Kidney tubule cell (primary cell): ENCODE data around the gene SGPL1.
A peak's percentile ranks its signal among the peaks of the same experiment; 100 is the strongest.

Source experiments
- DNase-seq: peaks from one replicate; pipeline ENCODE4 v3.0.0-alpha.2; 2018; ENCODE audit warnings: low spot score

Gene SGPL1

DNA sequence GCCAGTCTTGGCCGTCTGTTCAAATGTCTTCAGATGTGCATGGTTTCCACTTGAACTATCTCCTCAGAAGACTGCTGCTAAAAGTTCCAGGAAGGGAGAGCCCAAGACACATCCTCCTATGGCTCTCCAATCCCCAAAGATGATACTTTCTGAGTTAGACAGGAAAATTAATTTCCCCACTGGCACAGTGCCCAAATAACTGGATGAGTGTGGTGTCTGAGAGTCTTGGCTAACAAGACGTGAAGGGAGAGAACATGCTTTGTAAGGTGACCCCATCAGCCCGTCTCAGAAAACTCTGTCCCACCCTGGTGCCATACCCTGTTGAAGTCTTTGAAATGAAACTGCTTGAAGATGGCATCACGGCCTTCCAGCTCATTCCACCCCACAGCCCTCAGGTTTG lies 69.7 kb downstream of the SGPL1 start:
- DNase-seq = no peak

DNA sequence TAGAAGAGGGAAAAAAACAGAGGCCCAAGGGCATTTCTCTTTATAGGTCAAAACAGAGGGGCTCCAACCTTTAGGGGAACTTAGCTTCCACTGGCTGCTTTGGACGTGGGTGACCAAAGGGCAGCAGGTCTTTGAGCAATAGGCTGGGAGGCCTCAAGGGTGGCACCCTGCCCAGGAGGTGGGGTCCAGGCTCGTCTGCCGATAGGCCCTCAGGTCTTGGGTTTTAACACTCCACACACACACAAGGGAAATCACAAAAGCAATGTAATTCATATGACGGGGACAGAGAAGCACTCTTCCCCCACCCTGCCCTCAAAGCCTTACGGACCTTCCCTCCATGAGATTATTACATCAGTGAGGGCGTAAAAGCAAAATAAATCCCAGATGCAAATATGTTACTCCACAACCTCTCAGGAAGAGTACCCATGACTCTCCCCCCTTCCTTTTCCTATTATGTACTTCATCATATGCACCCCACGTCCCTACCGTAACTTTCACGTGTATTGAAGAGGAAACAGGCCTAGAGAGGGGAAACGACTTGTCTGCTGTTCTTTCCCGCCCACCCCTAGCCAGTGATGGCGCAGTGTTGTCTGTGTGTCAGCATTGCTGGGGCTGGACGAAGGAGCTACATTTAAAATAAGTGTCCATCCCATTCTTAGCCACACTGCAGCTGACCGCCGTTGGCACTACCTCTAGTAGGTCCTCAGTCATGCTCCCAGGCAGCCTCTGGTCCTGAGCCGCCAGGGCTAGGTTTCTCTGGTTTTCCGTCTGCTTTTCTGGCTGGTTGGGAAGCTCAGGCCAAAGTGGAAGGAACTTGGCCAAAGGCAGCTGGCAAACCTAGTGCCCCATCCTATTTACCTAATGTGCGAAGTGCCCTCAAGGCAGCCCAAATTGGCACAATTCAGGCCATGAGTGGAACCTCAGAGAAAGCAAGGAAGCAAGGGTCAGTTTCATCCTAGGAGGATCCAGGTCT lies 70.5 kb downstream of the SGPL1 start:
- DNase-seq = no peak

GRCh38 chr10:70886921-70887665 lies 71.3 kb downstream of the SGPL1 start:
- no peak for DNase-seq

DNA sequence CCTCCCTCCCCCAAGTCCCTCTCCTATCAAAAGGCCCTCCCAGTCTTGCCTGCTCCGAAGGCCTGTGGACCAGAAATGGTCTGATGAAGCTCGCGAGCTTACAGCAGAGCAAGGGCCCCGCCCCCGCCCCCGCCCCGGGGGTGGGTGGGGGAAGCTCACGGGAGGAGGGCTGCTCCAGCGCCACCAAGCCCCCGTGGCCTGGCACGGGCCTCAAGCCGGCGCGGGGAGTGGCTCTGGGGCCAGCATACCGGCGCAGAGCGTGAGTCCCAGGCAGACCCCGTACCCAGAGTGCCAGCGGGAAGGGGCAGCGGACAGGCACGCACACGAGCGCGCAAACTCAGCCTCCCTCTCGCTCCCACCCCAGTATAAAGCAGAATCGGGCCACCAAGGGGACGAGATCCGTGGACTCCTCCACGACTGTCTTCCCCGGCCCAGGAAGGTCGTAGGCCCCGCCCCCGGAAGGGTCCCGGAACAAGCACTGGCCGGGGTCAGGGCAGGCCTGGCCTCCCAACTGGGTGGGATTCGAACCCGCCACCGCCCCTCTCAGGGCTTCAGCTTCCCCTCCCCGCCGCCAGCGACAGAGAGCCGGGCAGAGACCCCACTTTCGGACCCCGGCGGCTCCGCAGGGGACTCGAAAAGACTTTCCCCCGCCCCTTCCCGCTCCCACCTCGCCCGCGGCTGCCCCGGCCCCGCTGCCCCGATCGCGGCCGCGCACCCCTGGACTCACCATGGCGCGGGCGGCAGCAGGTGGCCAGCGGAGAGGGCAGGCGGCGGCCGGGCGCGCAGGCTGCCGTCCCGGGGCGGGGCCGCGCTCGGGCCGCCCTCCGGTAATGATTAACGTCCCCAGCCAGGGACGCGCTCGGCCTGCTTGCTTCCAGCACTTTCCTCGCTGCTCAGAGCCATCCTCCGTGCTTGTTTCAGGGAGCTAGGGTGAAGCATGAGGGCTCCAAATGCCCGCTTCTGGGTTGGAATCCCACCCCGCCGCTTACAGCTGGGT lies 72.4 kb downstream of the SGPL1 start, which contains the start of gene PCBD1:
TSS of gene PCBD1 (minus strand) at position 762 of the 997 bp plus-strand sequence. CDS start at position 730, 32 bp downstream.
- DNase-seq = peak; percentile 83

- DNase-seq = no peak
Measured at GRCh38 chr10:70889291-70889690, 73.5 kb downstream of the SGPL1 start.

- peak; percentile 39 for DNase-seq
Measured at GRCh38 chr10:70890917-70891431, 75.2 kb downstream of the SGPL1 start.

DNA sequence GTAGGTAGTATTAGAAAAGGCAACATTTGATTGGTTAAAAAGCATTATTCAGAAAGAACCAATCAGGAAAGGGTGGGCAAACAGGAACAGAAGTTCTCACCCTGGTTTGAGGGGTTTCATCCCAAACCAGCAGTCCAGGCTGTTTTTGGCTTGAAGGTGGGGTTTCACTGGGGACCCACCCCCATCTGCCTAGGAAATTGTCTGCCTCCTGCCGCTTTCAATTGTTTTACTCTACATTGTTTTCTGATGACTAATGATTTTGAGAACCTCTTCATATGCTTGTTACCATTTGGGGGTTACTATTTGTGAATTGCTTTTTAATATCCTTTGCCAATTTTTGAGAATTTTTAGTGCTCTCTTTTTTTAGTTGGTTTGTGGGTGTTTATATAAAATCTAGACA lies 75.9 kb downstream of the SGPL1 start:
- no peak for DNase-seq

DNA sequence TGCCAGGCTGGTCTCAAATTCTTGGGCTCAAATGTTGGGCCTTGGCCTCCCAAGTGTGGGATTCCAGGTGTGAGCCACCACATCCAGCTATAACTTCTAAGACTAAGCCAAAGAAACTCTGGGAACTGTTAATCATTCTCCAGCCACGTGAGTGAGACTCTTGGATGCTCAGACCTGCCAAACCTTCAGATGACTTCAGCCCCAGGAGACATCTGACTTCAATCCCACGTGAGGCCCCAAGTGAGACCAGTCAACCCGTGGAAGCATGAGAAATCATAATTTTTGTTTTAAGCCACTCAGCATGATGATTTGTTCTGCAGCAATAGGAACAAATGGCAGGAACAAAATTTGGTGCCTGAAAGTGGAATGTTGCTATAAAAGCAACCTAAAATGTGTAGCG lies 76.9 kb downstream of the SGPL1 start:
- no peak for DNase-seq

- DNase-seq = no peak
Measured at GRCh38 chr10:70893227-70894006, 77.7 kb downstream of the SGPL1 start.

GRCh38 chr10:70894416-70894815 lies 78.7 kb downstream of the SGPL1 start:
- DNase-seq = no peak

DNA sequence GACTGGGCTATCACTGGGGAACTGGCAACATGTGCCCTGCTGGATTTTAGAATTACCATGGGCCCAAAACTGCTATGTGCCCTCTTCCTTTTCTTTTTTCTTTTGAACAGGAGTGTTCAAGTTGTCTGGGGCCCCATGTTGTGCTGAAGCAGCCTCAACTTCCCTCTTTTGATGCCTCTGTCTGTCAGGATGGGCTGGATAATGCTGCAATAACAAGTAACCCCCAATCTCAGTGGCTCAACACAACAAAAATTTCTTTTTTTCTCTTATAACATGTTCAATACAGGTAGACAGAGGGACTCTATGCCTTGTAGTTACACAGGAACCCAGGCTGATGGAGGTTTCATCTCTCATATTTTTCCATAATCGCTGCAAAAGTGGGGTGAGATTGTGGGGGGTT lies 80.8 kb downstream of the SGPL1 start:
- no peak for DNase-seq

GRCh38 chr10:70898687-70899086 lies 82.9 kb downstream of the SGPL1 start:
- no peak for DNase-seq

DNA sequence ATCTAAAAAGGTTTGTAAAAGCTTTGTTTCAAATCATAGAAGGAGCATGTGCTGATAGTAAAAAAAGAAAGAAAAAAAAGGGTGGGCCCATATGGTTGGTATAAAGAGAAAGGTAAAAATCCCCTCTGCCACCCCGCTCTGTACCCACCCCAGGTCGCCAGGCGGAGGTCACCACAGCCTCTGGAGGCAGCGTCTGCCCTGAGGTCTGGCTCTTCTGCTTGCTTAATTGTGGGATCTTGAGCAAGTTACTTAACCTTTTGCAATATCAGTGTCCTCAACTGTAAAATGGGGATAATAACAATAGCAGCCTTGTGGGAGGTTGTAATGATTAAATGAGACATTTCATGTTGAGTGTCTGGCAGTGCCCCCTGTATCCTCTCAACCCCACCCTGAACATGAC lies 83.3 kb downstream of the SGPL1 start:
- DNase-seq = no peak

- DNase-seq = no peak
Measured at GRCh38 chr10:70901276-70901878, 85.6 kb downstream of the SGPL1 start.

- no peak for DNase-seq
Measured at GRCh38 chr10:70902661-70903261, 87.0 kb downstream of the SGPL1 start.

DNA sequence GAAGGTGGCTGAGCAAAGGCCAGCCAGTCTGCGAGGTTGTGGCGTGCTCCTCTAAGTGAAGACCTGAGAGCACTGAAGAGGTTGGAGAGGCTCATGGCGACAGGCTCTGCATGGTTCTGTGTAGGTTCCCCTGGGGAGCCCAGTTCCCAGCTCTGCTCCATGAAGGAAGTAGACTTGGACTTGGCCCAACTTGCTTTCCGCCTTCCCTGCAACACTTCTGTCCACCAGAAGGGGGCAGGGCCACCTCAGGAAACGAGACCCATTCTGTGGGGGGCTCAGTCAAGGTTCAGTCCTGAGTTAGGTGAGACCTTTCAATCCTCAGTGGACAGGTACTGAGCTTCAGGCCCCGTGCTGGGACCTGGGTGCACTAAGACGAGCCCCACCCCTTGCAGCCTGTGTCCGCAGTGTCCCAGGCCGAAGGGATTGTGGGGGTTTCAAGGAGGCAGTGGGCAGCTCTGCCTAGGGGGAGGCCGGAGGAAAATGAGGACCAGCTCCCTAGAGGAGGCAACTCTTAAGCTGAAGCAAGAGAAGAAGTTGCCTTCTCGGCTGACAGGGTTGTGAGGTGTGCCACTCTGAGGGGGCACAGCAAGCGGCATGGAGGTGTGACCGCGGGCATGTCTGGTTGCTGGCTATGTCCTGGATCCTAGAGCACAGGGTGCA lies 87.6 kb downstream of the SGPL1 start:
- DNase-seq = peak; percentile 50

GRCh38 chr10:70905071-70906021 lies 89.6 kb downstream of the SGPL1 start:
- no peak for DNase-seq
